NCI-H446 treated with DMSO at 0.1 percent for 48 hours (cell line): ENCODE data around the gene RBM45.
"Not testable (repeated sequence)": the region's sequence is repeated elsewhere in the genome, so short reads cannot be mapped to it uniquely, and the experiment has no call there.

Experiments used
- DNase-seq: peaks from one replicate; lab custom pipeline; 2025; lab: John Stamatoyannopoulos, UW

Gene RBM45

DNA sequence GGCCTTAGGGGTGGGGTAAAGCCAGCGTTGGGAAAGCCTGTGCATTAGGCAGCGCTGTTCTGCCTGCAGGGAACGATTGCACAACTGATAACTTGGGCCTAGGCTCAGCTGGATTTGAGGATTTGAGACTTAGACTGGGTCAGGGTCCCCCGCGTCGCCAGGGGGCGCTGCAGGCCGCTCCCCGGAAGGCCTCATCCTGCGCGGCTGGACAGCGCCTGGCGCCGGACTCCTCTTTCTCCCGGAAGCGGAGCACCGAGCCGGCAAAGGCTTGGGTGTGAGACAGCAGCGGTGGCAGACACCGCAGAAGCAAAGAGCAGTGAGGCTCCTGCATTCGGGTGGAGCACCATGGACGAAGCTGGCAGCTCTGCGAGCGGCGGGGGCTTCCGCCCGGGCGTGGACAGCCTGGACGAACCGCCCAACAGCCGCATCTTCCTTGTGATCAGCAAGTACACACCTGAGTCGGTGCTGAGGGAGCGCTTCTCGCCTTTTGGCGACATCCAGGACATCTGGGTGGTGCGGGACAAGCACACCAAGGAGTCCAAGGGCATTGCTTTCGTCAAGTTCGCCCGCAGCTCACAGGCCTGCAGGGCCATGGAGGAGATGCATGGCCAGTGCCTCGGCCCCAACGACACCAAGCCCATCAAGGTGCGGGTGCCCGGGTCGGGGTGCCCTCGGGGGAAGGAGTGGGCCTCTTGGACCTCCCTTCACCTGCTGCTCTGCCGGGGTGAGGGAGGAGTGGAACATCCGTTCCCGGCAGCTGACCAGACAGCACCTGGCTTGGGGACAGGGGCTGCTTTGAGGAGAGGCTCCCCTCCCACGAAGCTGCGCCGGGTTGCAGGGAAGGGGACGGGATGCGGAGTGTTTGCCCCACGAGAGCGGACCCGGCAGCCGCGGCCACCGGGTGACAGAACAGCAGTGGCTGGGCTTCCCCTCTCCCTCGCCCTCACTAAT, at the start of gene RBM45:
RBM45 (plus strand) TSS at position 236 of the 951 bp plus-strand sequence; CDS start at position 346, 110 bp downstream.
- peak; percentile 73 for DNase-seq

- DNase-seq = no peak
Measured at GRCh38 chr2:178066324-178066723, 45.9 kb upstream of the RBM45 start.

- DNase-seq = peak; percentile 58
Measured at GRCh38 chr2:178066890-178067669, 45.2 kb upstream of the RBM45 start.

GRCh38 chr2:178068823-178069454, 43.3 kb upstream of the RBM45 start:
- no peak for DNase-seq

DNA sequence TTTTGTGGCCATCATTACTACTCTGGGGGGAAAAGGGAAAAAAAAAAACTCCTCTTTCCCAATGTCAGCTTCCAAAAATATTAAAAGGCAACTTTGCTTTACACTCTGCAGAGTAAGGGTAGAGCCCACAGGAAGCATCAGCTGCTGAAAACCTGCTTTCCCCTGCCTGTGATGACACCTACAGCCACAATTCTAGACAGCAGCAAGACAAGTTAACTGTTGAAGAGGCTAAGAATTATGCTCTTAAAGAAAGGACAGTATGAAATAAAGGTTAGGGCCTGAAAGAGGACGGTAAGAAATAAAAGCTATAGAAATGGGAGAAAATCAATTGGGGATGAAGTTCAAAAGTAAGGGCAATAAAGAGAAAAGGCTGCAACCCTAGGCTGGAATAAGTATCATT, 42.7 kb upstream of the RBM45 start:
- no peak for DNase-seq

DNA sequence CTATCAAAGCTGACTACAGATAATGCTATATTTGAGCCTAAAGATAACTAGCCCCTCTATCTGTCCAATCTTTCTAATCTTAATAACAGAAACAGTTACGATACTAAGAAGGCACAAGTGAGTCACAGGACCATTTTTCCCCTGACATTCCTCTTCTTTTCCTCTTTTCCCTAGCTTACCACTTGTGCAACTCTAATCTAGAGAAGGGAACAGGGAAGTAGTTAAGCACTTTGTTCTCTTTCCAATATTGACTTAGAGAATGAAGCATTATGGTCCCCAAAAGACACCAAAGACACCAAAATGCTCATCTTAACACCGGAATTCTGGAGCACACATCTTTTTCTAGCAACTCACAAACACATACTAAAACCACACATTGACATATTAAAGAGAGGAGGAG, 41.4 kb upstream of the RBM45 start:
- no peak for DNase-seq

DNA sequence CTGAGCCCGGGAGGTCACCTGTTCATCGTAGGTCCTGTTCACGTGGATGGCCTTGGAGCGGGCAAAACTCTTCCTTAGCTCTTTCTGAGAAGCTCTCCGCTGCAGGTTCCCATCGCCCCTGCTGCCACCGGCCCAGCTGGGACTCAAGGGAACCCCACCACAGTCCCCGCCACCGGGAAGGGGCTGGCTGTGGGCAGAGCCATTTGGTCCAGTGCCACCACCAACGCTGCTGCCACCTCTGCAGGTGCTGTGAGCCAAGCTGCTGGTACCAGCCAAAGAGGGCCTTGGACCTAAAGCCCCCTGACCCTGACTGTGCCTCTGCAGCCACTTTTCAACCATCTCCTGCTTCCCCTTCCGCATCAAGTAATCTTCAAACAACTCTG, 40.2 kb upstream of the RBM45 start:
- no peak for DNase-seq

DNA sequence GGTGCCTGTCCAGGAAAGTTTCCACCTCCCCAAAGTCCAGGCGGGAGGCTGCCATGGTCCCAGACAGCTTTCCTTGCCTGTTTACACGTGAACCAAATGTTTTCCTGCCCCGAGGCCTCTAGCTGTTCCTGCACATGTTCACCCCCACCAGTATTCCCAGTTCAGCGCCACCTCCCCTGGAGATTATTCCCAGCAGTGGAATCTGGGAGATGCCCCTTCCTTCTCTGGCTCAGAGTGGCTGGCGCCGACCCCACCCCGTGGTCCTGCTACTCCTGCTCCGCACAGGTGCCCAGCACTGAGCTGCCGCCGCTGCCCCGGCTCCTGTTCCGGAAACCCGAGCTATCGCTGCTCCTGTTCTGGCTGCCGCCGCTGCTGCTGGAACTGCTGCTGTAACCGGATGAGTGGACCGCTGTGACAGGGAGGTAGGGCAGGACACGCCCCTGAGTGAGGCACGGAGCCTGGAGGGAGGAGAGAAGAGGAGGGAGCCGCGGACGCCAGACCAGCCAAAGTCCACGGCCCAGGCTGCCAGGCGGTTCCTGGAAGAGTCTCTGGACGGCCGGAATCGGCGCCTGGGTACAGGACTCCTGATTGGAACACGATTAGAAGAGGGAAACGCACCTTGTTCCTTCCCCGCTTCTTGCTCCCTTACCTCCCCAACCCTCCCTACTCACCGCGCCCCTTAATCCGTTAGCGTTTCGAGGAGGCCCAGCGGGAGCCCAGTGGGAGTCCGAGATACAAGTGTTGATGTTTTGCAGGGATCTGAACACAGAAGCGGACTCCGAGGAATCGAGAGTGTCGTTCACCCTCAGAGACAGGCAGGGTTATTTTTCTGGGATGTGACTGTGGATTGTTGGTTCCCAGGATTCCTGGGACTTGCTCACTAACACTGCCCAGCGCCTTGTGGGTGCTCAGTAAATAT, 39.6 kb upstream of the RBM45 start, which contains the start of gene PDE11A:
PDE11A (minus strand) TSS at position 395 of the 919 bp plus-strand sequence; CDS start at position 55, 340 bp downstream.
- DNase-seq = peak; percentile 48

- DNase-seq = no peak
Measured at GRCh38 chr2:178074123-178075005, 37.9 kb upstream of the RBM45 start.

DNA sequence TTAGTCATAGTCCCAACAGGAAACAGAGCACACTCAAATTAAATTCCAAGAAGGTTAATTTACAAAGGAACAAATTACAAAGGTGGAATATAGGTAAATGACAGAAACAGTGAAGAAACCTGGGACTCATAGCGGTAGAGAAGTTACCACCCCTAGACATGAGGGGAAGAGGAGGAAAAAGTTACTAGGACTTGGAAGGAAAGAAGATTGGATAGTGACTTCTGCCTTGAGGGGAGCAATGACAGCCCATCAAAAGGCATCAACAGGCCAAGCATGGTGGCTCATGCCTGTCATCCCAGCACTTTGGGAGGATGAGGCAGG, 37.3 kb upstream of the RBM45 start:
- no peak for DNase-seq

GRCh38 chr2:178076130-178076529, 36.1 kb upstream of the RBM45 start:
- no peak for DNase-seq

- DNase-seq = not testable (repeated sequence)
Measured at GRCh38 chr2:178079279-178079678, 33.0 kb upstream of the RBM45 start.

- DNase-seq = no peak
Measured at GRCh38 chr2:178082408-178083045, 29.7 kb upstream of the RBM45 start.

DNA sequence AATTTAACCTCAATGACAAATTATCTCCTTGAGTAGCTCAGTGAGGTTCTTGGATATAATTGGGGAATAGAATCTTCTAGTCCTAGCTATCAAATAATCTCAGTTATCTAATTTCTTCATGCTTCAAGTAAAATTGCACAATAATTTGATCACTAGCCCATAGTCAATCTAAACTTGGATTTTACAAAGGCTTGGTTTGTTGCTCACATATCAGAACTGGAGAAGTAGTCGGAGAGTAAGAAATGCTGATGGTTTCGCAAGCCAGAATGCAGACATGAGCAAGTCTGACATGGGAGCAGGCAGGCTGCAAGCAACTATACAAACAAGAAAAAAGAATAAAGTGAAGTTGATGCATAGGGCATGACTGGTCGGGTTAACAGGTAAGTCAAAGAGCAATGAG, 28.0 kb upstream of the RBM45 start:
- no peak for DNase-seq

- no peak for DNase-seq
Measured at GRCh38 chr2:178088774-178089270, 23.4 kb upstream of the RBM45 start.

DNA sequence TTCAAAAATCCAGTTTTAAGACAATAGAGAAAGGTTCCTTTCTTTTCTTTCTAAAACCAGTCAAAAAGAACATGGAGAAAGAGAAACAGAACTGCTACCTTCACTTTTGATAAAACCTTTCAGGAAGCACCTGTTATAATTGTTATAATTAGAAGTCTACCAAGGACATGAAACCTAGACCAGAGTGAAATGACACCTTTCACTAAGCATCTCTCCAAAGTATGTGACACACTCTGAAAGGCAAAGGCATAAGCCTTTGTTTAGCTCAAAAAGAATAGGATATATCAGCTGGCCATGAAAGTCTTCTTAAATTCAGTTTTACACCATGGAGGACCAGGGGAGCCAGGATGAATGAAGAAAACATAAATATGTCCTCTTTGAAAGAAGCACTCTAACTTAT, 18.8 kb upstream of the RBM45 start:
- DNase-seq = no peak

DNA sequence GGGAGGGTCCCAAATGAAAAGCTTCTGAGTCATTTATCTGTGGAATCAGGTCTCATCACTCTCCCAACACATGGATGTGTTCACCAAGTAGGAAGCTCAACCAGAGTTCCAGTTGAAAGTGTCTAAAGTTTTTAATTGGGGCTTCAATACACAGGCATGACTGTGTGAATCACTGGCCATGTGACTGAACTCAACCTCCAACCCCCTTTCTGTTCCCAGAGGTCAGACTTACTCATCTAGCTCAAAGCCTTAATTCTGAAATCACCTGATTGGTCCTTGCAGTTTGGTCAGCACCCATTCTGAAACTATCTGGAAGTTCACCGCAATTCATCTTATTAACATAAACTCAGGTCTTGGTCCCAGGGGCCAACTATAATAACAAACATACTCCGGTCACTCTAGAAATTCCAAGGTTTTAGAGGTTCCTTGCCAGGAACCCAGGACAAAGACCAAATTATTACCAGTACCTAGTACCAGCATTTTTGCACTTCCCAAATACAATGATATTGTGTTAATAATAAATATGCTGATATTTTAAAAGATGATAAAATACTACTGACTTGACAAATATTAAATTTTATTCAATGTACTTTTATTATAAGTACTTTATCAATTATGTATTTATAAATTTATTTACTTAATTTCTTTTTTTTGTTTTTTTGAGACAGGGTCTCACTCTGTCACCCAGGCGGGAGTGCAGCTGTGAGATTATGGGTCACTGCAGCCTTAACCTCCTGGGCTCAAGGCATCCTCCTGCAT, 10.7 kb upstream of the RBM45 start:
- no peak for DNase-seq

- DNase-seq = no peak
Measured at GRCh38 chr2:178105566-178105965, 6.7 kb upstream of the RBM45 start.

GRCh38 chr2:178106053-178106452, 6.2 kb upstream of the RBM45 start:
- DNase-seq = no peak
